GM19452 (cell line): ENCODE measurements around the gene TAC4.

Source experiments
- ATAC-seq: cut with Tn5 transposase; IDR thresholded peaks from one replicate; pipeline ENCODE4 v1.9.1; 2021; ENCODE audit not compliant: unreplicated experiment

TAC4 gene, protein sequence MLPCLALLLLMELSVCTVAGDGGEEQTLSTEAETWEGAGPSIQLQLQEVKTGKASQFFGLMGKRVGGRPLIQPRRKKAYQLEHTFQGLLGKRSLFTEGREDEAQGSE

DNA sequence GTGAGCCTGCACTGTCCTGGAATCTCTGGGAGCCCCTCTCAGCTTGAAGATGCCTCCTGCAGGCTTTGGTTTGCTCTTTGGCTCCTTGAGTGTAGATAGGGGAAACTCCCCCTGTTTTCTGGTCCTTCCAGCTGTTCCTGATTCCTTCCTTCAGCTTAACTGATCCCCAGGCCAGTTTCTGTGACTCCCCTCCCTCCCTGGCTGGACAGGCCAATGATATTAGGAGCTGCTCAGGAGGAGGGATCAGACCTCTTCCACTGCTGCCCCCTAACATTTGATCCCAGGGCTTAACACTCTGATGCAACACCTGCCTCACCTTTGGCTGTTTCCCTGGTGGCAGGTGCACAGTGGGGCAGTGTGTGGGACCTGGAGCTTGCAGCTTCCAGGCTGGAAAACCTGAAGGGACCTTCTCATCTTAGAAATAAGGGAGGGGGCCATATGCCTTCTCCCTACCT lies at the start of gene TAC4:
TAC4 (minus strand) TSS at position 51 of the 455 bp plus-strand sequence. CDS start 52 bp downstream, outside the sequence.
- no peak for ATAC-seq

DNA sequence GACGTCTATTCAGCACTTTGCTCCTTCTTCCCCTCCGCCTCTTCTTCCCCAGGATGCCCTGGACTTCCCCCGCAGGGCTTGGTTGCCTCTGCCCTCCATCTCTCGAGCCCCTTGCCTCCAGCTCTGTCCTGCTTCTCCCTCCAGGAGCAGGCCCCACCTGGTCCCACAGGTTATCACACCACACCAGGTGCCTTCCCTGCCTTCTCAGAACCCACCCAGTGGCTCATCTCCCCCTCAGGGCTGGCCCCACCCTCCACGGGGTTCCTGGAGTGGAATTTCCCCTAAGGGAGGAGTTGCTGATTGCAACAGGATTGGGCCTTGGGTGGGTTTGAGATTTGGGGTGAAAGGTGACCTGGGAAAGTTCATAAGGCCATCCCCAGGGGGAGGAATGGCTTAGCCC lies 49.0 kb upstream of the TAC4 start:
- no peak for ATAC-seq

DNA sequence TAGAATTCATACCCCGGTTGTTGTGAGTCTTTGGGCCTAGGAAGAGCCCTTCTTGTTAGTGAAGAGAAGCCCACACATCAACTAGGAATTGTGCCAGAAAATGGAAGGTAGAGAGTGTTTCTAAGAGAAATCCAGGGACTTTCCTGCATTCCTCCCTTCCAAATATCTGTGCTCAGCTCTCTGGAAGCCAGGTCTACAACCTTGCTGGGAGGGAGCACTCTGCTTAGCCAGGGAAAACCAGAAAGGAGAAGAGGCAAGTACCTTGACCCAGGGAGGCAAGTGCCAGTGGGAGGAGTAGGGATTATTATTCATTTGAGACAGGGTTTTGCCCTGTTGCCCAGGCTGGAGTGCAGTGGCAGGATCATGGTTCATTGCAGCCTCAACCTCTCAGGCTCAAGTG lies 48.4 kb upstream of the TAC4 start:
- no peak for ATAC-seq

DNA sequence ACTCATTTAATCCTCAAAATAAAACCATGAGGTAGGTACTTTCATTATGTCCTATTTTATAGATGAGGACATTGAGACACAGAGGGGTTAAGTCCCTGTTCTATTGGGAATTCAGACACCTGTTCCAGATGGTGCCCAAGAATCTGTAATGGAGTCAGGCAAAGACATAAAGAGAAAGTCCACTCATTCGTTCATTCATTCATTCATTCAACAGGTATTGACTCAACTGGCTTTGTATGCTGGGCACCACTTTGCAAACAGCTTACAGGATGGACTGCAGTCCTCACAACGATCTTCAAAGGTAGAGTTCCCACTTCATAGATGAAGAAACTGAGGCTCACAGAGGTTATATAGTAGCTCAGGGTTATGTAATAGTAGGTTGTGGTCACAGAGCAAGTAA lies 47.9 kb upstream of the TAC4 start:
- ATAC-seq, result no peak

DNA sequence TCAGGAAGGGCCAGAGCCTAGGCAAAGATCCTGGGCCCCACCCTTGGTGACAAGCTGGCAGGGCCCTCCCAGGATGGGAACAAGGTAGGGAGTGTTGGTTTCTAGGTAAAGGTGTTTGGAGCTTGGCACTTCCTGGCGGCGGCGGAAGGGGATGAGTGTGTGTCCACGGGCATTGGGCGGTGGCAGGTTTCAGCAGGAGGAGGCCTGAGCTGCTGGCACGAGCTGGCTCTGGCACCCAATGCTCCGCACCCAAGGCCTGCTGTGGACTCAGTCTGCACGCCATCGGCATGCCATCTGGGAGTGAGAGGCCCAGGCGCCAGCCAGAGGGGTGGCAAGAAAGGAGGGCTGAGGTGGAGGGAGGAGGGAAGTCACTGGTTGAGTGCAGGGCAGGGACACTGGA lies 46.9 kb upstream of the TAC4 start:
- ATAC-seq, result no peak

DNA sequence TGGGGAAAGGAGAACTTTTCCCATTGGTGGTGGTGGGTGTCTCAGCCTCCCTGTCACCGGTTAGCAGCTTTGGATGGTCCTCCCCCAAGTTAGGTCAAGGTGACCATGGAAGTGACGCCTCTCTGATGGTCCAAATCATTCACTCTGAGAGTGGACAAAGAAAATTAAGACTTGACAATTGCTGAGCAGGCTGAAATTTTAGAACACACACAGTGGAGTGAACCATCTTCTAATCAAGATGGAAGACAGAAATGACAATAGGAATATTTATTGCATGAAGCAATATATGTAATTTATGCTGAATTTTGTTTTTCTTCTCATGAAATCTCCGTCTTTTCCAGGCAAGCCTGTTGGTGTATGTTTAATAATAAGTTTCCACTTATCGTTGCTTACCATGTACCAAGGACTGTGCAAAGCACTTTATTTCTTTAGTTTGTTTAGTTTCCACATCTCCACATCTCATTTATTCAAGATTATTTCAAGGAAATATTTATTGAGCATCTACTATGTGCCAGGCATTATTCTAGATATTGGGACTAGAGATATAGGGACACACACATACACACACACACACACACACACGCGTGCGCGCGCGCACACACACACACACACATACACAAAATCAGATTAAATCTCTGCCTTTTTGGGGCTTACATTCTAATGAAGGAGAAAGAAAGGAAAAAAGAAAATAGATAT lies 44.0 kb upstream of the TAC4 start:
- no peak for ATAC-seq

DNA sequence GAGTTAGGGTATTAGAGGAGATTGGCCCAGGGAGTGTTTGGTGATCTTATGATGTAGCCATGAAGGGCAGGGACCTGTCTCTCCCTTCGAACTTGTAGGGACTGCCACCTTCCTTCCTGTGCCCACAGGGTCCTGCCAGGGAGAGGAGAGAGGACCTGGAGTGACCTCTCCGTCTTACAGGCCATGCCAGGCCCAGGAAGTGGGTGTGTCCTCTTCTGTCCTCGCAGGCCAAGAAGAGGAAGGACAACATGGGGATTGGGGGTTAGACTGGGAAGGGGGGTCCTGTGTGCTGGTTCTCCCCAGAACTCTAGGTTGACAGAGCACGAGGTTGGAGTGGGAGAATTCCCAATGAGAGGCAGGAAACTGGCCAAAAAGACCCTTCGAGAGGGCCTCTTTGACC lies 43.4 kb upstream of the TAC4 start:
- ATAC-seq, result no peak

DNA sequence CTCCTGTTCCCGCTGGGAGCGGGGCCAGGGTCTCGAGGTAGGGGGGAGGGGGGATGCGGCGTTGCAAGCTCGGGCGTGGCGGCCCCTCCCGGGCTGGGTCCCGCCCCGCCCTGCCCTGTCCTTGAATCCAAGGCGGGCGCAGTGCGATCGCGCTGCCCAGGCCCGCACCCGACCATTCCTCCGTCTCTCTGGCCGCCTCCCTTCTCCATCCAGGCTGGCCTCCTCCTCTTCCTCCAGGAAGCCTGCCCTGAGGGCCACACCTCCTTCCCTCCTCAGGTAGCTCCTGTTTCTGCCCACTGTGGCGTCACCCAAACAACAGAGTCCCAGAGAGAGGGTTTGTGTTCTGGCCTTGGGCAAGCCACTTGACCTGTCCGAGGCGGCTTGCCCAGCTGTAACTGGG lies 43.0 kb upstream of the TAC4 start:
- no peak for ATAC-seq

DNA sequence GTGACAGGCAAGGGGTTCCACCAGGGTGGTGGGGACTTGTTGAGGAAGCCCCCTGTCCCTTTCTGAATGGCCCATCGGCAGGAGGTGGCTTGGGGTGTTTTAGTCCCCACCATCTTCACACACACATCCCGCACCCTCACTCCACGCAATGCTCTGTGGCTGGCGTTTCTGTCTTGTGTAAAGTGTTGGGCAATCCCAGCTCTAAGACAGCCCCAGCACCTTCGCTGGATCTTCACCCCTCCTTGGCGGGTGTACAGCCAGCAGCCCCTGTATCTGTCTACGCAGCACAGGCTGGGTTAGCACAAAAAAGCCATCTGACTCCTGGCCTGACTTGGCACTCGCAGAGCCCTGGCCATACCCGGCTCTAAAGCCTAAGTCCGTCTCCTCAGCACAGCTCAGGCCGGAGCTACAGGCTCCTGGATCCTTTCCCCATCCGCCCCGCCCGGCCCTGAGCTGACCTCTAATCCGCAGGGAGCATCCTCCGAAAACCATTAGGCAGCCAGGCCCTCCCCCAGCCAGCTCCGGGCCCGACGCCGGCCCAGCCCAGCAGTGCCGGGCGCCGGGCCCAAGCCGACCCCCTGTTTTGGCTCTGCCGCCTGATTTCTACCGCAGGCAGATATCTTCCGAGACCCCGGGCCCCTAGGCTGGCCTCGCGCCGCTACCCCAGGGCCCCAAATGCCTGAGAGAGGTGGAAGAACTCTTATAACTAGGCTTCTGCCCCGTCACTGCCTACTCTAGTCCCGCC lies 42.4 kb upstream of the TAC4 start:
- no peak for ATAC-seq

DNA sequence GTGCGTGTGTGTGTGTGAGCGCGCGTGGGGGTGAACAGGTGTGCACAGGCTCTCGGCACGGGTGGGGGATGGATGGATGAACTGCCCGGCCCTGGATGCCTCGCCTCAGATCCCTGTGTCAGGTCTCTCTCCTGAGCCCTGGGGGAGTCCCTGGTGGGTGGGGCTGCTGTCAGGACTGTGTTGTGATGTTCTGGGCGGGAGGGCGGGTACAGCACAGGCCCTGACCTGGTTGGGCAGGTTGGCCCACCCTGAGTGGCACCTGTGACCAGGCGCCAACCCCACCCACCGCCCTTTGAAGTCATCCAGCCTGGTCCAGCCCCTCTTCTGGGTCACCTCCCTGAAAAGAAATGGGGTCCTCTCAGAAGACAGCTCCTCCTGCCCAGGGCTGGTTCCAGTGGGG lies 41.6 kb upstream of the TAC4 start:
- no peak for ATAC-seq

DNA sequence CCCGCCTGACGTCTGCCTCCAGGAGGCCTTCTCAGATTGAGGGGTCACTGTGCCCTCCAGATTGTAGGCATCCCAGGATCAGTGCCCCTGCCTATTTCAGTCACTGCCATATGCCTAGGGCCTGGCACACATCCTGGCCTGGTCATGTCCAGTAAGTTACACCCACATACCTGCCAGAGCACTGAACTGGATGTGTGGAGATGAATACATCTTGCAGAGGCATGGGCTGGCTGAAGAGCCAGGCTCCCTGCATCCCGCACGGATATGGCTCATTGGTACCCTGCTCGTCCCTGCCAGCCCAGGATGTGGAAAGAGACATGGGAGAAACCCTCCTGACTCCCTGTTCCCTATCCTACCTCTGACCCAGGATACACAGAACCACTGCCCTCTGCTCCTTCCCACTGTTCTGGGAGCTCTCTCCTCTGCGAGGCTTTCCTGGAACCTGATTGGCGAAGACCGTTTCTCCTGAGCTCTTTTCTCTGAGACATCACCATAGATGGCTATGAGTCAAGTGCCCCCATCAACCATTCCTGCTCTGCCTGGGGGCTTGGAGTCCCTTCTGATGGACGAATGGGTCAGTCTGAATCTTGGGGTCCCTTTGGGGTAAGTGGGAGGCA lies 40.0 kb upstream of the TAC4 start:
- ATAC-seq, result no peak

DNA sequence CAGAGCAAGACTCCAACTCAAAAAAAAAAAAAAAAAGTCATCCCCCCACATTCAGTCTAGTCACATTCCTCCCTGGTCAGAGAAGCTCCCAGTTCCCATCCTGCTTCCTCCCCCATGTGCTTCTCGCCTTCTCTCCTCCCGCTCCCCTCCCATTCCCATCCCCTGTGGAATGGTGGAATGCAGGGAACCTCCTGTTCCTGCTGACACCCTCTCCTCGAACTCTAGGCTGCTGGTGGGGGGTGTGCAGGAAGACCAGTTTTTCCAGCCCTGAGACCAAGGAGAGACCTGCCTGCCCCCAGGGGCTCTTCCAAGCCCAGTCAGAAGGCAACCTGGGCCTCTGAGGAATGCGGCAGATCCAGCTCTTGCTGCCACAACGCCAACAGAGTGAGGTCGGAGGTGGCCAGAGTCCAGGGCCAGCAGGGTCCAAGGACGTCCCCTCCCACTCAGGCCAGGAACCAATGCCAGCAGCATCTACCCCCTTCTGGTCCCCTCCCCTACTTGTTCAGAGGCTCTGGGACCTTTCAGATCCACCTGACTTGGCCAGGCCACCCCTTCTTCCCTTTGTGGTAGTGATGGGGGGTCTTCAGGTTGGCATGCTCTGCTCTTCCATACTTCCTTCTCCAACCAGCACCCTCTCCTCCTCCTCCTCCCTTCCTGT lies 39.3 kb upstream of the TAC4 start:
- ATAC-seq, result no peak

DNA sequence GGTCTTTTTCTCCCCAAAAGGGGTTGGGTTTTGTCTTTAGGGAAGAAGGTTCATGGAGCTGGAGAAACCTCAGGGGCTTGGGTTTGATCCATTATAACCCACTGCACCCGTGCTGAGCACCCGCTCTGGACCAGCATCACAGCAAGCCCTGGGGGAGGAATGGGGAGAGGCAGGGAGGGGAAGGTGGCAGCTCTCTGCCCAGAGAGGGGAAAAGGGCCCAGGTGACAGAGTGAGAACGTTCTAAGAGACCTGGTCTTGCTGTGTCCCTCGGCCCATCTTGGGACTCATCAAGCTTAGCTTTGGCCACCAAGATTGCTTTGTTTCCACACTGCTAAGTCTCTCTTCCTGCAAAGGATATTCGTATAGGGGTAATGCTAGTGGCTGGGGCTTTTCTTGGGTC lies 38.2 kb upstream of the TAC4 start:
- no peak for ATAC-seq

DNA sequence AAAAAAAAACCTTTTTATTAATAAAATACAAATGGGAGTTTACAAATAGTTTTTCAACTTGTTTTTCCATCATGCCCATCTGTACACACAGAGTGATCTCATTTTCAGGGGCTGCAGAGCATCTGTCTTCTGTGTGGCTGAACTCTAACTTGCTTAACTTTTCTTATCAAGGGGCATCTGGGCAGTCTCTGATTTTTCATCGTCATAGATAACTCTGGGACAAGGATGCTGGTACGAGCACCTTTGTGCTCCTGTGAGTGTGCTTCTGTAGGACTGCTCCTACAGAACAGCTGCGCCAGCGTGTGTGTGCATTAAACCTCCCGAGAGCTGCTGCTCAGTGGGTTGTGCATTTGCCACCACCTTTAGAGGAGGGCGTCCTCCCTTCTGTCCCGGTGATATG lies 34.6 kb upstream of the TAC4 start:
- ATAC-seq, result no peak

DNA sequence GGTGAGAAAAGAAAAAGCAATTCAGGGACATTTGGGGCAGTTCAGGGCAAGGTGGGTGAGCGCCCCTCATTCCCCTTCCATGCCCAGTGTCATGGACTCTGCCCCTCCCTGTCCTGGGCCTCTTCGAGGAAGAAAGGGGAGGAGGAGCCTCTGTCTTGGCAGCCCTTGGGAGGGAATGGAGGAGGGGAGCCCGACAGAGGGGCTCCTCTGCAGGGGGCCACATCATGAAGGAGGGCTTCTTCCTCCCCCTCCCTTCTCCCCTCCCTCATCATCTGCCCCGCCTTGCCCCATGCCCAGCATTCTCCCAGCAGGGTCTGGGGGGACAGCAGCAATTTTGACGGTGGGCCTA lies 33.2 kb upstream of the TAC4 start:
- ATAC-seq, result no peak

DNA sequence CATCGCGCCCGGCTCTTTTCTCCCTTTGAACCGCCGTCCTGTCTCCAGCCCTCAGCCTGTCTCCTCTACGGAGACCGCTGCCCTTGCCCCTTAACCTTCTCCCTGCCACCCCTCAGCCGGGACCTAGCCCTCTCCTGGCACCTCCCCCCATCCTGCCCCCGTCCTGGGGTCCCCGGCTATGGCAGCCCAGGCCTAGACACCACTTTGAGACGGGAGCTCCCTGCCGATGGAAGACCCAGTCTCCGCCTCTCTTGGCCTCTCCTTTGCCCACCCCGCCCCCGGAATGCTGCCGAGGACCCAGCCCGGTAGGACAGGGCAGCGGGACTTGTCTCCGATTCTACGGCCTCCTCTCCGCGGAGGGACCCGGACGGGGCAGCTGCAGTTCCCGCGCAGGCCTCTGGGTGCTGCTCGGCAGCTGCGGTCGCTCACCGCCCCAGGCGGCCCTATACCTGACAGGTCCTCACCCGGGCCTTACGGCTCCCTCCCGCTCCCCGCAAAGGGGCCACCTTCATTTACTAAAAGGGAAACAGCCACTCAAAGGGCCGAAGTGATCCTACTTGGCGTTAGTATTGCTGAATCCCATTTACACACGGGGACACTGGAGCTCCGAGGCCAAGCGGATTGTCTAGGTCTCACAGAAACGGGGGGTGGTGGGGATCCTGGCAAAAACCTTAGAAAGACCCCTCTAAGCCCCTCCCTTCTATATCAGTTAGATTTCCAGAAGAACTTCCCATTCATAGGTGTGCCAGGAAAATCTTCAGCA lies 32.6 kb upstream of the TAC4 start:
- peak; percentile 77 for ATAC-seq

DNA sequence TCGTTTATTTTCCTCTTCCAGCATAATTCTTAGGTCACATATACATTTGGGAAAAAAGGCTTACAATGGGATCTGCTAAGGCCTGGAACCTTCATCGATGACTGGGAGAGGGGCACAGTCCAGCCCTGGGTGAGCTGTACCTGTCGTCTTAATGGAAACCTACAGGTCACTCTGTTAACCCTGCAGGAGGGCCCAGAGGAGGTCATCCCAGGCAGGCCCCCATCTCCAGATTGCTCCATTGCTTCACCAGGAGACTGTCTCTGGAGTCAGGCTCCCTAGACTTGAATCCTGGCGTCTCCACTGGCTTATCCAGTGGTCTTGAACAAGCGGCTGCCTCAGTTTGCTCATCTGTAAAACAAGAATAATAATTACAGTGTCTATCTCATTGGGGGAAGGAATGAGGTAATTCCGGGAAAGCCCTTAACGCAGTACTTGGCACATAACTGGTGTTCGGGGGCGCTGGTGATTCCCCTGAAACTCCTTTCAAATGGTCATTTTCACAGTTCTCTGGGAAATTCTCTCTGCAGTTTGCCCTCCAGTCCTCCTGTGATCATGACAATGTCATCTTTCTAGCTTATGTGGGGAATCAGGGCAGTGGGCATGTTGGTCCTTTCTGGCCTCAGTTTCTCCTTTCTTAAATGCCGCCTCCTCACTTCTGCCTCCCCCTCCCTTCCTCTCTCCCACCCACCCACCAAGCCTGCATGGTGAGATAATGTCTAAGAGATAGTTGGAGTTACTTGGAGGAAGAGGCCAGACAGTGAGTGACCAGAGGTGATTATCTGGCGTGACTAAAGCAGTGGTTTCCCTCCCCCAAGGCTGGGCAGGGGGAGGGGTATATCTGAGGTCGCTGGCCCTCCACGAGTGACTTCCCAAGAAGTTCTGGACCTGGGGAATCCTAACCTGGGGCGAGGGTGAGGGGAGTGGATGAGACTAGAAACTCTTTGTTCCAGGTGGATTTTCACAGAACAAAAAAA lies 31.3 kb upstream of the TAC4 start:
- ATAC-seq, result no peak

DNA sequence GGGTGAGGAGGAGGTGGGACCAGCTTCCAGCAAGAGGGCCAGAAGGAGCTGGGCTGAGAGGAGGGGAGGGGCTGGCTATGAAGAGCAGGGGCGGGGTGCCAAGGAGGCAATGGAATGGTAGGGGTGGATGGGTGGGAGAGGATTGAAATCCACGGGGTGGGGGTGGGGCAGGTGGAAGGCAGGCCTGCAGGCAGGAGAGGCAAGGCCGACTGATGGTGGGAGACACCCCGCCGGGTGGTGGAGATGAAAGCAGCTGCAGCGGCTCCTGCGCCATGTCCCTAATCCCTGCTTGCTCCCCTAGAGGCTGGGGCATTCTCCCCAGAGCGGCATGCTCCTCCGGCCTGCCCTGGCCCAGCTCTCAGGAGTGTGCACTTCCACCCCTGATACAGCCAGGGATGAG lies 27.8 kb upstream of the TAC4 start:
- no peak for ATAC-seq

DNA sequence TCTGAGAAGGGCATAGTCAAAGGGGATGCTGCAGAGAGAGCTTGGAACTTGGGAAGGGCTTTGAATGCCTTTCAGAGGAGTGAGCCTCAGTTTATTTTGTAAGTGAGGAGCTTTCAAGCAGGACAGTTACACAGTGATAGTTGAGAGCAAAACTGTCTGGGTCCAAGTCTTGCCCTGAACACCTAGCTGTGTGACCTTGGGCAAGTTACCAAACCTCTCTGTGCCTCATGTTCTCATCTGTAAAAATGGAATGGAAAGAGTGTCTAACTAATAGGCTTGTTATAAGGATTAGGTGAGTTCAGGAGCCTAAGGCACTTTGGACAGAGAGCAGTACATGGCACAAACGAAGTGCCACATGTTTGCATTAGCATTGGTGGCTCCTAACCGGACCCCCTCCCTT lies 27.0 kb upstream of the TAC4 start:
- no peak for ATAC-seq

DNA sequence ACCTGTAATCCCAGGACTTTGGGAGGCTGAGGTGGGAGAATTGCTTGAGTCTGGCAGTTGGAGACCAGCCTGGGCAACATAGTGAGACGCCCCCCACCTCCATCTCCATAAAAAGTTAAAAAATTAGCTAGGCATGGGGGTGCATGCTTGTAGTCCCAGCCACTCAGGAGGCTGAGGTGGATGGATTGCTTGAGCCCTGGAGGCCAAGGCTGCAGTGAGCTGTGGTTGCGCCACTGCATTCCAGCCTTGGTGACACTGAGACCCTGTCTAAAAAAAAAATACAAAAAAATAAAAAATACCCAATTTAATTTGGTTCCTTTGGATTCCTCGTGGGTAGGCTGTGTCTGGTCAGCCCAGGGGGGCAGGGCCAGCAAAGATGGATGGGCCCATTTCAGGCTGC lies 26.1 kb upstream of the TAC4 start:
- no peak for ATAC-seq
